HCEC 1CT (cell line): ENCODE measurements around the gene OR4C16.

Source experiments
- DNase-seq: peaks from one replicate; pipeline ENCODE4 v3.0.0-alpha.2; 2017

OR4C16 gene

GRCh38 chr11:55571828-55572227, at the start of gene OR4C16:
TSS of gene OR4C16 (plus strand) at chr11:55572128. CDS start at chr11:55572128, 0 bp downstream.
- no peak for DNase-seq

- no peak for DNase-seq
Measured at GRCh38 chr11:55554169-55554568, 17.8 kb upstream of the OR4C16 start, which contains the start of gene OR4C15. TSS of gene OR4C15 (plus strand) at chr11:55554469. CDS start at chr11:55554469, 0 bp downstream.

GRCh38 chr11:55572548-55572947, 620 bp downstream of the OR4C16 start:
- DNase-seq: no peak

GRCh38 chr11:55607545-55607944, 35.6 kb downstream of the OR4C16 start, which contains the start of gene OR4C11:
TSS of gene OR4C11 (minus strand) at chr11:55607645. CDS start at chr11:55604373, 3,272 bp downstream.
- no peak for DNase-seq
